ENCODE measurements around the gene CLDN9.
A peak's percentile ranks its signal among the peaks of the same experiment; 100 is the strongest.

The CLDN9 gene

GRCh38 chr16:3008690-3009037 is 4.1 kb upstream of the CLDN9 start:
- peaks cover 12% of the 10 kb centered on the region for H3K4me1 ChIP-seq (ENCODE audit: insufficient read depth, low read length)
- H3K9me3 ChIP-seq (ENCODE audit: low read length), result no peaks in the 10 kb centered on the region
- no peak overlapping the region for H3K4me3 ChIP-seq (ENCODE audit: low read length)
- no peak overlapping the region for H2AFZ ChIP-seq (ENCODE audit: low read depth, low read length)
- H3K36me3 ChIP-seq (ENCODE audit: insufficient read depth, low read length), result no peaks in the 10 kb centered on the region
- H3K27me3 ChIP-seq (ENCODE audit: insufficient read depth, low read length), result peaks cover 74% of the 10 kb centered on the region

GRCh38 chr16:3009568-3010390 is 2.9 kb upstream of the CLDN9 start:
- Histone ChIP-seq H3K27me3 (ENCODE audit: insufficient read depth, low read length) (peaks cover 83% of the 10 kb centered on the region), H2AFZ (ENCODE audit: low read depth, low read length) (no peak overlapping the region), H3K36me3 (ENCODE audit: insufficient read depth, low read length) (no peaks in the 10 kb centered on the region), H3K9me3 (ENCODE audit: low read length) (no peaks in the 10 kb centered on the region), H3K4me1 (ENCODE audit: insufficient read depth, low read length) (peaks cover 11% of the 10 kb centered on the region), H3K4me3 (ENCODE audit: low read length) (no peak overlapping the region)

GRCh38 chr16:3010510-3010909 is 2.2 kb upstream of the CLDN9 start:
- Histone ChIP-seq H3K36me3 (ENCODE audit: insufficient read depth, low read length) (no peaks in the 10 kb centered on the region), H3K27me3 (ENCODE audit: insufficient read depth, low read length) (peaks cover 85% of the 10 kb centered on the region), H3K4me1 (ENCODE audit: insufficient read depth, low read length) (peaks cover 8% of the 10 kb centered on the region)

GRCh38 chr16:3012246-3012645 is 477 bp upstream of the CLDN9 start:
- H3K4me3 ChIP-seq (ENCODE audit: low read length), result no peak overlapping the region
- H2AFZ ChIP-seq (ENCODE audit: low read depth, low read length), result no peak overlapping the region
- H3K9me3 ChIP-seq (ENCODE audit: low read length), result no peaks in the 10 kb centered on the region
- peaks cover 8% of the 10 kb centered on the region for H3K4me1 ChIP-seq (ENCODE audit: insufficient read depth, low read length)
- H3K36me3 ChIP-seq (ENCODE audit: insufficient read depth, low read length), result no peaks in the 10 kb centered on the region
- peaks cover 78% of the 10 kb centered on the region for H3K27me3 ChIP-seq (ENCODE audit: insufficient read depth, low read length)

More at GRCh38 chr16:3010510-3010909, 2.2 kb upstream of the CLDN9 start:
- Histone ChIP-seq H3K4me3 (ENCODE audit: low read length) (no peak overlapping the region), H3K9me3 (ENCODE audit: low read length) (no peaks in the 10 kb centered on the region), H2AFZ (ENCODE audit: low read depth, low read length) (no peak overlapping the region)

GRCh38 chr16:3013491-3013951 is 798 bp downstream of the CLDN9 start:
- Histone ChIP-seq H2AFZ (ENCODE audit: low read depth, low read length) (no peak overlapping the region), H3K36me3 (ENCODE audit: insufficient read depth, low read length) (no peaks in the 10 kb centered on the region), H3K9me3 (ENCODE audit: low read length) (no peaks in the 10 kb centered on the region), H3K4me3 (ENCODE audit: low read length) (no peak overlapping the region), H3K4me1 (ENCODE audit: insufficient read depth, low read length) (peaks cover 2% of the 10 kb centered on the region), H3K27me3 (ENCODE audit: insufficient read depth, low read length) (peaks cover 68% of the 10 kb centered on the region)

GRCh38 chr16:3013998-3014690 is 1.4 kb downstream of the CLDN9 start:
- H3K27me3 ChIP-seq (ENCODE audit: insufficient read depth, low read length), result peaks cover 64% of the 10 kb centered on the region
- no peak overlapping the region for H3K4me3 ChIP-seq (ENCODE audit: low read length)
- no peak overlapping the region for H2AFZ ChIP-seq (ENCODE audit: low read depth, low read length)
- H3K9me3 ChIP-seq (ENCODE audit: low read length), result no peaks in the 10 kb centered on the region
- H3K36me3 ChIP-seq (ENCODE audit: insufficient read depth, low read length), result no peaks in the 10 kb centered on the region
- H3K4me1 ChIP-seq (ENCODE audit: insufficient read depth, low read length), result peaks cover 2% of the 10 kb centered on the region

- Histone ChIP-seq H3K4me1 (ENCODE audit: insufficient read depth, low read length) (peaks cover 2% of the 10 kb centered on the region), H3K27me3 (ENCODE audit: insufficient read depth, low read length) (peaks cover 59% of the 10 kb centered on the region), H3K9me3 (ENCODE audit: low read length) (no peaks in the 10 kb centered on the region), H2AFZ (ENCODE audit: low read depth, low read length) (no peak overlapping the region), H3K36me3 (ENCODE audit: insufficient read depth, low read length) (no peaks in the 10 kb centered on the region), H3K4me3 (ENCODE audit: low read length) (no peak overlapping the region)
Measured at GRCh38 chr16:3014971-3015370, 2.2 kb downstream of the CLDN9 start.

GRCh38 chr16:3015865-3016521 is 3.3 kb downstream of the CLDN9 start:
- Histone ChIP-seq H3K36me3 (ENCODE audit: insufficient read depth, low read length) (no peaks in the 10 kb centered on the region), H3K27me3 (ENCODE audit: insufficient read depth, low read length) (peaks cover 50% of the 10 kb centered on the region), H3K4me3 (ENCODE audit: low read length) (no peak overlapping the region), H3K9me3 (ENCODE audit: low read length) (no peaks in the 10 kb centered on the region), H2AFZ (ENCODE audit: low read depth, low read length) (no peak overlapping the region), H3K4me1 (ENCODE audit: insufficient read depth, low read length) (peaks cover 7% of the 10 kb centered on the region)

- peaks cover 14% of the 10 kb centered on the region for H3K4me1 ChIP-seq (ENCODE audit: insufficient read depth, low read length)
- peaks cover 40% of the 10 kb centered on the region for H3K27me3 ChIP-seq (ENCODE audit: insufficient read depth, low read length)
- H3K4me3 ChIP-seq (ENCODE audit: low read length), result no peak overlapping the region
- no peaks in the 10 kb centered on the region for H3K9me3 ChIP-seq (ENCODE audit: low read length)
- H2AFZ ChIP-seq (ENCODE audit: low read depth, low read length), result no peak overlapping the region
- no peaks in the 10 kb centered on the region for H3K36me3 ChIP-seq (ENCODE audit: insufficient read depth, low read length)
Measured at GRCh38 chr16:3017344-3017743, 4.6 kb downstream of the CLDN9 start.

- Histone ChIP-seq H3K27me3 (ENCODE audit: insufficient read depth, low read length) (peaks cover 34% of the 10 kb centered on the region), H3K4me1 (ENCODE audit: insufficient read depth, low read length) (peaks cover 20% of the 10 kb centered on the region), H3K4me3 (ENCODE audit: low read length) (no peak within 1 kb of the TSS), H3K9me3 (ENCODE audit: low read length) (no peaks in the 10 kb centered on the region), H2AFZ (ENCODE audit: low read depth, low read length) (no peak within 1 kb of the TSS), H3K36me3 (ENCODE audit: insufficient read depth, low read length) (no peaks in the 10 kb centered on the region)
Measured at GRCh38 chr16:3017794-3018506, 5.2 kb downstream of the CLDN9 start, which contains the start of gene CLDN6. Gene CLDN6 (minus strand): TSS chr16:3018183. CDS start chr16:3016021, 2,162 bp downstream.

- peaks cover 16% of the 10 kb centered on the region for H3K27me3 ChIP-seq (ENCODE audit: insufficient read depth, low read length)
- no peaks in the 10 kb centered on the region for H3K9me3 ChIP-seq (ENCODE audit: low read length)
- H3K4me1 ChIP-seq (ENCODE audit: insufficient read depth, low read length), result peaks cover 27% of the 10 kb centered on the region
- peak overlapping the region; percentile 24 for H2AFZ ChIP-seq (ENCODE audit: low read depth, low read length)
- H3K4me3 ChIP-seq (ENCODE audit: low read length), result peak overlapping the region; percentile 42
- no peaks in the 10 kb centered on the region for H3K36me3 ChIP-seq (ENCODE audit: insufficient read depth, low read length)
Measured at GRCh38 chr16:3019594-3020246, 7.0 kb downstream of the CLDN9 start.

- H3K9me3 ChIP-seq (ENCODE audit: low read length), result no peaks in the 10 kb centered on the region
- peak within 1 kb of the TSS; percentile 24 for H2AFZ ChIP-seq (ENCODE audit: low read depth, low read length)
- H3K36me3 ChIP-seq (ENCODE audit: insufficient read depth, low read length), result no peaks in the 10 kb centered on the region
- H3K27me3 ChIP-seq (ENCODE audit: insufficient read depth, low read length), result peaks cover 11% of the 10 kb centered on the region
- peak within 1 kb of the TSS; percentile 42 for H3K4me3 ChIP-seq (ENCODE audit: low read length)
- H3K4me1 ChIP-seq (ENCODE audit: insufficient read depth, low read length), result peaks cover 27% of the 10 kb centered on the region
Measured at GRCh38 chr16:3020247-3020603, 7.5 kb downstream of the CLDN9 start, which contains the start of gene TNFRSF12A. Gene TNFRSF12A (plus strand): TSS chr16:3020368. CDS start chr16:3020398, 30 bp downstream.
